Measurements from ENCODE around the gene PIEZO2.

The PIEZO2 gene

DNA sequence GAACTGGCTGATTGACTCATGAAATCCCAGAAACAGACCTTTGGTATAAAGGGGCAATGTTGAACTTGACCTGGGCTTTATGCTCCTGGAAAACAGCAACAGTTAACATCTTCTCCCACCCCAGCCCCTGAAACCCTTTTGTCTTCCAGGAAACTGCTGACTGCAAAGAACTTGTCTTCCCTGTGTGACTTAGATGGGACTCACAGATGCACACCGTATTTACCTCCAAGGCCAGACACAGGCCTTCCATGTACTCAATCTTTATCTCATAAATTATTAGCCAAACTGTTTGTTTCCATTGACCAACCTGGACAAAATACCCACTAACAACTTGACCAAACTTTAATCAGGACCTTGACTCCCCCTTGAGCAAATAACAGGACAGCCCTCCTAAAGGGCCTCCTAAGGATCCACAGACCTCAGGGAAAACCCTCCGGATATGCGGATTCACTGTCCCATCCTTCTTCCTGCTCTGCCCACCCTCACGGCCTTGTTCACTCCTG lies 36.3 kb downstream of the PIEZO2 start:
- ATAC-seq (ENCODE audit: low read depth) (no peak), DNase-seq (ENCODE audit: low spot score in 2 of 2) (no peak)
- no peak overlapping the region for H3K4me3 Mint-ChIP-seq
- no peaks in the 10 kb centered on the region for H3K36me3 Mint-ChIP-seq
- H3K9me3 Mint-ChIP-seq: no peaks in the 10 kb centered on the region
- no peaks in the 10 kb centered on the region for H3K4me1 Mint-ChIP-seq
- no peaks in the 10 kb centered on the region for H3K27me3 Mint-ChIP-seq
- no peak overlapping the region for H3K27ac Mint-ChIP-seq

DNA sequence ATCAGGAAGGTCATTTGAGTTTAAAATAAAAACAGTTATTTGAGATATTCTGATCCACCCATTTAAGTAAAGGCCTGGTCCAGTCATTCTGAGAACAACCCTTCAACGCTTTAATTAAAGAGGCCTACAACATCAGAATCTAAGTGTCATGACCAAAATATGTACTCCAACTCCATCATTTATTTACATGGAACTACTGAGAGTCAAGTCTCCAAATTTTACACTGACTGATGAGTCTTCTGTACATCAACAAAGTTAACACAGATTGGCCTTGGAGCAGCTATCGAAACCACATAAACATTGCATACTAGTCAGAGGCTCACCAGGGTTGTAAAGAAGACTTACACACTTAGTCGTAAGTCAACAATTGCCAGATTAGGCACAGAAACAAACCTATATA lies 37.1 kb downstream of the PIEZO2 start:
- H3K27me3 Mint-ChIP-seq: no peaks in the 10 kb centered on the region
- no peaks in the 10 kb centered on the region for H3K4me1 Mint-ChIP-seq
- H3K36me3 Mint-ChIP-seq: no peaks in the 10 kb centered on the region
- H3K27ac Mint-ChIP-seq: no peak overlapping the region
- H3K4me3 Mint-ChIP-seq: no peak overlapping the region
- ATAC-seq (ENCODE audit: low read depth) (no peak), DNase-seq (ENCODE audit: low spot score in 2 of 2) (no peak)
- H3K9me3 Mint-ChIP-seq: no peaks in the 10 kb centered on the region

DNA sequence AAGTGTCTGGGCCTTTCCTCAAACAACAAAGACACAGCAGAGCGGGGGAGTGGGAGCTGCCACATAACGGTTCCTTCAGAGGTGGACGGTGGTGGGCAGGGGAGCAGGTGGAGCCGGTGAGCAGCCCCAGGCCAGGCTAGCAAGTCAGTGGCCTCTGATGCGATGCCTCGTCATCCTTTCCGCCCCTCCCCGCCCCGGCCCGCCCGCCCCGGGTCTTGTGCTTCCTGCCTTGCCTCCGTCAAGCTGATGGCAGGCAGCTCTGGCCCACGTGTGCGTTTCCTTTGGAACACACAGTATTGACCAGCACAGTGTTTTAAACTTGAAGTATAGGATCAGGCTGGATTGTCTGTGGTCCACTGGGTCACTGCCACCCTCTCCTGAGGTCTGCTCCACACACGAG lies 38.9 kb downstream of the PIEZO2 start:
- no peaks in the 10 kb centered on the region for H3K27me3 Mint-ChIP-seq
- no peak overlapping the region for H3K4me3 Mint-ChIP-seq
- H3K27ac Mint-ChIP-seq: no peak overlapping the region
- H3K36me3 Mint-ChIP-seq: no peaks in the 10 kb centered on the region
- ATAC-seq (ENCODE audit: low read depth): no peak
- no peak for DNase-seq (ENCODE audit: low spot score in 2 of 2)
- H3K9me3 Mint-ChIP-seq: no peaks in the 10 kb centered on the region
- no peaks in the 10 kb centered on the region for H3K4me1 Mint-ChIP-seq

DNA sequence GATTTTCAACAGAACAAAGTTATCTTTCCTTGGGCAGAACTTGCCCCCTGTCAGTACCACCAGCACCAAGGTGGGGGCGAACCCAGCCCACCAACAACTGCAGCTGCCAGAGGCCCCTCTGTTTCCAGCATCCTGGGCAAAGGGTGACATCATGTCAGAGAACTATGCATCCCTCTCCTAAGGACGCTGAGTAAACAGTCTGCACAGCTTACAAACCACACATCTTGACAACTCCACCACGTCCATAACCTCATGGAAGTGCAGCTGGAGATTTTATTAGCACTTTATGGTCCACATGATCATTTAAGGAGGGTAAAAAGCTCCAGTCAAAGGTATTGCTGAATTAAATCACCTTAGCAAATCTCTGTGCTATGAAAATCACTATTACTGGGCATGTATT lies 40.4 kb downstream of the PIEZO2 start:
- Mint-ChIP-seq H3K36me3 (no peaks in the 10 kb centered on the region), H3K4me1 (no peaks in the 10 kb centered on the region), H3K9me3 (no peaks in the 10 kb centered on the region), H3K27me3 (no peaks in the 10 kb centered on the region), H3K4me3 (no peak overlapping the region), H3K27ac (no peak overlapping the region)
- ATAC-seq (ENCODE audit: low read depth) (no peak), DNase-seq (ENCODE audit: low spot score in 2 of 2) (no peak)

DNA sequence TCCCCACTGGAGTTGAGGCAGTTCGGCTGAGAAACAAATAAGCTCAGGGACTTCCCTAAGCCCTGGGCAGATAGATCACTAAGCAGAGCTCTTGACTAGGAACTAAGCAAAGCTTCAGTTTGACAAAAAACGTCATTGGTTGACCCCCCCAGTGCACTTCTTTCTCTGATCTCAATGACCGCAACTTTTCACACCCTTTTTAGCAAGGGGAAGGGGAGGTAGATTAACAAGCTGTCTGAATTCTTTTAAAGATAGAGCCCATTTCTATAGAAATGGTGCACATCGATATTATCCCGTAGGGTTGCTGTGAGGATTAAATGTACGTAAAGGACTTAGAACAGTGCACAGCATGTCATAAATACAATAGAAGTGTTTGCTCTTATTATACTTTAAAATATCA lies 42.5 kb downstream of the PIEZO2 start:
- Mint-ChIP-seq H3K9me3 (no peaks in the 10 kb centered on the region), H3K36me3 (no peaks in the 10 kb centered on the region), H3K27ac (no peak overlapping the region), H3K4me1 (no peaks in the 10 kb centered on the region), H3K4me3 (no peak overlapping the region), H3K27me3 (no peaks in the 10 kb centered on the region)
- DNase-seq (ENCODE audit: low spot score in 2 of 2) (no peak), ATAC-seq (ENCODE audit: low read depth) (no peak)

DNA sequence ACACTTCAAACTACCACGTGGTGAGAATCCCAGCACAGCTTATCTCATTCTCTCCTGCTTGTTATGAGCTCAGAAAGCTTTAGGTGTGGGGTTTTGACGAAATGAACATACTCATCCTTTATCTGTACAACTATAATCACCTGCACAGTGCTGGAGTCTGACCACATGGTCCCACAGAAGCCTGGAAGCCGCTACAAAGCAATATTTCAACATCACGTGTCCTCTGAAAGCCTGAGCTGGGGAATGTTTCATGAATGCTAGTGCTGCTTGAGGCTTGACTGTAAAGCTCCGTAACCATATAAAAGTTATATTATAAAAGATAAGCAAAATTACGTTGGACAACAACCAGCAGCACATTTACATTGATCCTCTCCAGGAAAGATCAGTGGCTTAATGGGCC lies 43.9 kb downstream of the PIEZO2 start:
- no peaks in the 10 kb centered on the region for H3K4me1 Mint-ChIP-seq
- no peaks in the 10 kb centered on the region for H3K27me3 Mint-ChIP-seq
- ATAC-seq (ENCODE audit: low read depth) (no peak), DNase-seq (ENCODE audit: low spot score in 2 of 2) (no peak)
- no peak overlapping the region for H3K27ac Mint-ChIP-seq
- no peaks in the 10 kb centered on the region for H3K9me3 Mint-ChIP-seq
- H3K36me3 Mint-ChIP-seq: no peaks in the 10 kb centered on the region
- H3K4me3 Mint-ChIP-seq: no peak overlapping the region

DNA sequence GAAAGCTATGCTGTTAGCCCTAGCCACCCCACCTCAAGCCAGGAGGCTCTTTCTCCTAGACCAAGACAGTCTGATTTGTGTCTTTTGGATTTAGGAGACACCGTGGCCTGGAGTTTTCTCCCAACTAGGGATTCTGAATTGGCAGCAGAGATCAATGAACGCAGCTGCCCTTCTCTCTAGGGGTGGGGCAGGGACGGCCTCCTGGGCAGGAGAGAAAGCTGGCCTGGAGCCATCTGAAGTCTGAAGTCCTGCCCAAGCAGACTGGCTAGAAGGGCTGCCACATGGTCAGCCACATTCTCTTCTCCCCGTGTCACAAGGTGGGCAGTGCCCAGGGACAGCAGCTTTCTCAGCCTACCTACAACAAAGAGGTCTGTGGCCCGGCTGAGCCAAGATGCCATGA lies 45.1 kb downstream of the PIEZO2 start:
- no peak overlapping the region for H3K27ac Mint-ChIP-seq
- H3K36me3 Mint-ChIP-seq: no peaks in the 10 kb centered on the region
- H3K4me3 Mint-ChIP-seq: no peak overlapping the region
- no peaks in the 10 kb centered on the region for H3K27me3 Mint-ChIP-seq
- no peaks in the 10 kb centered on the region for H3K9me3 Mint-ChIP-seq
- no peak for DNase-seq (ENCODE audit: low spot score in 2 of 2)
- no peak for ATAC-seq (ENCODE audit: low read depth)
- H3K4me1 Mint-ChIP-seq: no peaks in the 10 kb centered on the region

DNA sequence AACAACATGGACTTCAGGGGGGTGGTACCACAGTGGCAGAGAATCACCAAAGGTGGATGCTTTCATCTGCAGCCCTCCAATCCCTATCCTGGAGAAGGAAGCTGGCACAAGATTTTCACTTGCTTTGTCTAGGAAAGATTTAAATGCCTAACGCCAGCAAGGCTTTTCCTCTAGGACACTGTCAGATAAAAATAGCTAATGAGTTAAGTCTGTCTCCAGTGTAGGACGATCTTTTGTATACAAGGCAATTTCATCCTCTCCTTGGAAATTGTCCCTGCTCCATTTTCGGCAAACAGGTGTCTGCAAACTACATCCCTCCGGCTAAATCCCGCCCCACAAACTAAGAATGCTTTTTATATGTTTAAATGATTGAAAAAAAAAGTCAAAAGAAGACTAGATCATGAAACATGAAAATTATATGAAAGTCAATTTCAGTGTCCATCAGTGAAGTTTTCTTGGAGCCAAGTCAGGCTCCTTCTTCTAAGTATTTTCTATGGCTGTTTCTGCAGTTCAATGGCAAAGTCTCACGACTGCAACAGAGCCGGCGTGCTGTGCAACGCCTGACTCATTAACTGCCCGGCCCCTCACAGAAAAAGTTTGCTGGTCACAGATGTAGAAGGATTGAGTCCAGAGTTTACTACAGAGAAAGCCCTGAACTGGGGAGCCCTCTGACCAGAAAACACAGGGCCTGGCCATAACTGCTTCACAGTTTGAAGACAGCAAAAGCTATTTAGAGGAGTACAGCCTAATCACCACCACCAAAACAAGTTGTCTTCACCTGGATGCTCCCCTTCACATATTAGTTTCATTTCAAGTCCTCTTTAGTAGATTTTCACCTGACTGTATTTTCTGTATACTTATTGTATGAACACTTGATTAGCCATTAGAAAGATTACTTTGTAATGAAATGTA lies 52.3 kb downstream of the PIEZO2 start:
- Mint-ChIP-seq H3K4me3 (no peak overlapping the region), H3K36me3 (no peaks in the 10 kb centered on the region)

DNA sequence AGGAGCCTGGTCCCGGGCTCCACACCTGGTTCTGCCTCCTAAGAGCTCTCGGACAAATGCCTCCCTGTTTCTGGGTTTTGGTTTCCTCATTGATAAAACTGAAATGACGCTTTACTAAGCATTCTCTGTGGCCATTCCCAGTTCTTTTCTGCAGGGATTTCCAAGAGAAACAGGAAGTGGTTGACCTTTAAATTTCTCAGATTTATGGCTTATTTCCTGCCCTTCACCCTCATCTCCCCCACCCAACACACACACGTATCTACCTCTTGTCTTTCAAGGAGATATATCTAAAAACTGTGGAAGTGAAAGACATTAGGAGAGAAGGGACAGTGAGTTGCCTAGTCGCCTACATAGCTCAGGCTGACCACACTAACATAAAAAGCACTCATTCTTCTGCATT lies 53.0 kb downstream of the PIEZO2 start:
- H3K4me1 Mint-ChIP-seq: no peaks in the 10 kb centered on the region
- DNase-seq (ENCODE audit: low spot score in 2 of 2) (no peak), ATAC-seq (ENCODE audit: low read depth) (no peak)
- H3K4me3 Mint-ChIP-seq: no peak overlapping the region
- H3K36me3 Mint-ChIP-seq: no peaks in the 10 kb centered on the region
- no peaks in the 10 kb centered on the region for H3K9me3 Mint-ChIP-seq
- H3K27ac Mint-ChIP-seq: no peak overlapping the region
- H3K27me3 Mint-ChIP-seq: no peaks in the 10 kb centered on the region

More for the DNA sequence above, 52.3 kb downstream of the PIEZO2 start:
- DNase-seq (ENCODE audit: low spot score in 2 of 2): no peak
- H3K4me1 Mint-ChIP-seq: no peaks in the 10 kb centered on the region
- H3K9me3 Mint-ChIP-seq: no peaks in the 10 kb centered on the region
- no peaks in the 10 kb centered on the region for H3K27me3 Mint-ChIP-seq
- H3K27ac Mint-ChIP-seq: no peak overlapping the region
- no peak for ATAC-seq (ENCODE audit: low read depth)

DNA sequence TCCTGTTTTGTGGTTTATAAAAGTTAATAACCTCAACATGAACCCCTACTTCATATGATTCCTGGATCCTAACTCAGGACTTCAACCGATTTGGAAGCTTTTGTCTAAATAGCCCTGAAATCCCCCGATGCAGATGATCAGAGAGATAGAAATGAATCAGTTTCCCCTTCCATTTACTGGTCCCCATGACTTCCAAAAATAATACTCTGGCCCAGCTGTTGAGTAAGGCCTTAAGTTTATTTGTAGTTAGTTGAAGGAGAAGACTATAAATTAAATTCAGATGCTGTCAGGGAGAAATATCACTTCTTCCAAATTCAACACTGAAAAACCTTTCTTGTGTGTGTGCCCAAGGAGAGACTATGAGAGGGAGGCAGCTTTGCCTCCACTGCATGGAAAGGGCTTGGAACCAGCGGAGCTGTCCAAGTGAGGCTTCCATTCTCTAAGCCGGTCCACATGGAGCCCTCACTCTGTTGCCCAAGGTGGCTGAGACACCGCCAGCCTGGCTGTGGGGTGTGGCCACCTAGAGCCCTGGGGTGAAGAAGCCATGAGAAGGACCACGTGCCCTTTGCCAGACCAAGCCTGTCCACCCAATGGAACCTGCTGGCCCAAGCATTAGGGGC lies 53.6 kb downstream of the PIEZO2 start:
- H3K4me3 Mint-ChIP-seq: no peak overlapping the region
- H3K9me3 Mint-ChIP-seq: no peaks in the 10 kb centered on the region
- ATAC-seq (ENCODE audit: low read depth) (no peak), DNase-seq (ENCODE audit: low spot score in 2 of 2) (no peak)
- no peaks in the 10 kb centered on the region for H3K27me3 Mint-ChIP-seq
- no peaks in the 10 kb centered on the region for H3K4me1 Mint-ChIP-seq
- no peak overlapping the region for H3K27ac Mint-ChIP-seq
- H3K36me3 Mint-ChIP-seq: no peaks in the 10 kb centered on the region

DNA sequence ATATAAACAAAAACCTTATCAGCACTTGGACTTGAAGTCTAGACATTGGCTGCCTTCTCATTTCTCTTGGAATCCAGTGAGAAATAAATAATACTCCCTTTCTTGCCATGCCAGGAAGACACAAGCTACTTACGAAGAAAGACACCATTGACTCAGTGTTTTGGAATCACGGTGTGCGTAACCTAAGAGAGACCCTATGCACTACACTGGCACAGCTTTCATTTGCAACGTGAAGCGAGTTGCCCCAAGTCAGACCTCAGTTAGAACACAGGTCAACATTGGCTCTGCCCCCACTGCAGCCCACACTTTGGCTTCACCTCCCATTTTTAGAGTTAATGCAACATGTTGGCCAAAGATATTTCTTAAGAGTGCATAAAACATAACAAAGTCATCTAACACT lies 54.2 kb downstream of the PIEZO2 start:
- ATAC-seq (ENCODE audit: low read depth): no peak
- Mint-ChIP-seq H3K9me3 (no peaks in the 10 kb centered on the region), H3K27me3 (no peaks in the 10 kb centered on the region), H3K4me1 (no peaks in the 10 kb centered on the region), H3K36me3 (no peaks in the 10 kb centered on the region), H3K4me3 (no peak overlapping the region), H3K27ac (no peak overlapping the region)
- DNase-seq (ENCODE audit: low spot score in 2 of 2): no peak

DNA sequence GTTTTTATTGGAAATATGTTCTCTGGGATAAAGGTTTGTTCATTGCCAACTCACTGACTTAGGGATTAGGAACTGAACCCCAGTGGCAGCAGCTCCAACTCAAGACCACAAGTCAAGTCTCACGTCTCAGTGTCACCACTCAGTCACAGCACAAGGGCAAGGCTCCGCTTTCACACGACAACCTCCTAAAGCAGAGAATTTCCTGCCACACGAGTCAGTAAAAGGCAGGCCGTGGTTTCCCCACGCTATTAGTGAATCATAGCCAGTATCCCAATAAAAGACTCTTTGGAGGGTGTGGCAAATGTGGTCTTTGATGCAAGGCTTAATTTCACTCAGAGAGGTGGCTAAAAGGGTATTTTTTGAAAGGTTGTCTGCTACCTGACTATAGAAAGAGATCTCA lies 57.6 kb downstream of the PIEZO2 start:
- Mint-ChIP-seq H3K36me3 (no peaks in the 10 kb centered on the region), H3K27ac (no peak overlapping the region), H3K9me3 (no peaks in the 10 kb centered on the region), H3K4me1 (no peaks in the 10 kb centered on the region), H3K4me3 (no peak overlapping the region), H3K27me3 (peaks cover 2% of the 10 kb centered on the region)
- DNase-seq (ENCODE audit: low spot score in 2 of 2) (no peak), ATAC-seq (ENCODE audit: low read depth) (no peak)

DNA sequence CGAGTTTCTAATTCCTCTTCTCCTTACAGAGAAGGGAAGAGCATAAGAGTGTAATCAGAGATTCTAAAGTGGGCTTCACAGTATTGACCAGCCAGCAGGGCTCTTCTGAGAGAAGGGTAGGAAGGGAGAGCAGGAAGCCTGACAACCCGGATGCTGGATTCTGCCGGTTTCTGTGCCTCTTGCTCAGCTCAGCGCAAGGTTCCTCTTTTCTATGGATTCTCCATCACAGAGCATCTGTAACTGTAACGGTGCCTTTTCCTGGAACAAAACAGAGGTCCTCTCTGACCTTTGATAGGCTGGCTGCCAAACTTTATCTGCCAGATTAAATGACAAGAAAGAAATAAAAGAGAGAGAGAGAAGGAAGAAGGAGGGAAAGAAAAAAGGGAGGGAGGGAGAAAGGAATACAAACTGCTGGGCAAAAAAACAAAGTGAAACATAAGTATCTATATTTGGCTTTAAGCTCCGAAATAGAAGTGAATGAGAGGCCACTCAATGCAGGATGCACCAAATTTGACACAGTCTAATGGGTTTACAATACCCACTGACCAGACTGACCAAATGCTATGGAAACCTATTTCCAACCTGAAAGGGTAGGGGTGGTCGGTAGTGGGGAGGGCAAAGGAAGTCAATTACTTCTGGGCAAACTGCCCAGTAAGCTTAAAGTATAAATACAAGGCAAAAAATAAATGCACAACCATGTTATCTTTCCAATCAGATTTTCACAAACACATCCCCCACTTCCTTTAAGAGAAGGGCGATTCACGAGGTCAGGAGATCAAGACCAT lies 59.2 kb downstream of the PIEZO2 start:
- Mint-ChIP-seq H3K4me3 (no peak overlapping the region), H3K27me3 (peaks cover 2% of the 10 kb centered on the region), H3K4me1 (no peaks in the 10 kb centered on the region), H3K9me3 (no peaks in the 10 kb centered on the region), H3K27ac (no peak overlapping the region), H3K36me3 (no peaks in the 10 kb centered on the region)
- DNase-seq (ENCODE audit: low spot score in 2 of 2) (no peak), ATAC-seq (ENCODE audit: low read depth) (no peak)

DNA sequence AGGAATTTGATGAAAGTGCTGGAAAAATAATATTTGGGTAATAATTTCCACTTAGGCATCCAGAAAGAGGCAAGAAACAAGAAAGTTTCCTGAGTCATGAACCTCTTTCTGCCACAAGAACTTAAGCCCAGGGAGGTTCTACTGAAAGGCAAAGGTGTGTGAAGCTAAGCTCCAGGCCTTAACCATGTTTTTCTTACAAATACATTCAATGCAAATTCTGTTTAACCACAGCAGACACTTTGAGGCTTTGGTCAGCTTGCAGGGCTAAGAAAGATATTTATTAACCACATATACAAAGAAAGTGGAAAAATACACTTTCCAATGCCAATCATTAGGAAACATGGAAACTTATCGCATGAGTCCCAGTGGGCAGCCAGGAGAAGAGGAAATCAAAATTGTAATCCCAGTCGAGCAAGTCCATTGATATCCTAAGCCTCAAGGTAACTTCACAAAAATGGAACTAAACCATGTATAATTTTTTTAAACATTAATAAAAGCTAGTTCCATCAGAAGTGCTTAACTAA lies 68.3 kb downstream of the PIEZO2 start:
- H3K4me3 Mint-ChIP-seq: no peak overlapping the region
- no peaks in the 10 kb centered on the region for H3K4me1 Mint-ChIP-seq
- no peaks in the 10 kb centered on the region for H3K9me3 Mint-ChIP-seq
- DNase-seq (ENCODE audit: low spot score in 2 of 2) (no peak), ATAC-seq (ENCODE audit: low read depth) (no peak)
- no peaks in the 10 kb centered on the region for H3K36me3 Mint-ChIP-seq
- peaks cover 1% of the 10 kb centered on the region for H3K27me3 Mint-ChIP-seq
- no peak overlapping the region for H3K27ac Mint-ChIP-seq
